GM18526 (cell line): Measurements from ENCODE around the gene PBX3.

Source experiments
- POLR2A ChIP-seq: IDR thresholded peaks from 3 replicates; pipeline ENCODE4 v1.6.1; 2011; ENCODE audit not compliant: insufficient read length; ENCODE audit errors: extremely low read depth

Gene PBX3

DNA sequence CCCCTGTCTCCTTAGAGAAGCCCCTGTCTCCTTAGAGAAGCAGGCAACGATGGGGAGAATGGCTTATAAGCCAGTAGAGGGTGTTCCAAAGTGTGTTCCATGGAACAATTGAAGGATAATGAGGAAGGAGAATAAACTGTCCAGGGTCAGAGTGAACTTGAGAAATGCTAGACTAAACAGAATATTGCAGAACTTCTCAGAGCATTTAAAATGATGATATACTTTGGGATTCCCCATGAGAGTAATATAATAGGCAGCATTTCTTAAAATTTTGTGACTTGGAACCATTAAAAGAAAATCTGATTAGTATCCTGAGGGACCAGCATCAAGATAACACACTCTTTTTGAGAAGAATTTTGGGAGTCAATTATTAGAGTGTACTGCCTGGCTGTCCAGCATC, 116.8 kb downstream of the PBX3 start:
- TF ChIP-seq POLR2A = no peak

DNA sequence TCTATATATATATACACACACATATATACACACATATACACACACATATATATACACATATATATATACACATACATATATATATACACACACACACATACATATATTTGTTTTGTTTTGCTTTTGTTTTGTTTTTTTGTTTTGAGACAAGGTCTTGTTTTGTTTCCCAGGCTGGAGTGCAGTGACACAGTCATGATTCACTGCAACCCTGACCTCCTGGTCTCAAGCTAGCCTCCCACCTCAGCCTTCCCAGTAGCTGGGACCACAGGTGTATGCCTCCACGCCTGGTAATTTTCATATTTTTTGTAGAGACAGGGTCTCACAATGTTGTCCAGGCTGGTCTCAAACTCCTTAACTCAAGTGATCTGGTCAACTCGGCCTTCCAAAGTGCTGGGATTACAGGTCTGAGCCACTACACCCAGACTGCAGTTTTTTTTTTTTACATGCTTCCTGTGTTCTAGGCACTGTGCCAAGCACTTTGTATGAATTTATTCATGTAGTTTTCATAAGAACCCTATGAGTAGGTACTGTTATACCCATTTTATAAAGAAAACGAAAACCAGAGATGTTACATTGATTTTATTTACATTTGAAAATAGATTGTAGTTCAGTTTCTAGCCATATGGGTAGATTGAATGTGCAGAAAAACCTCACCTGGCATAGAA, 120.7 kb downstream of the PBX3 start:
- no peak for TF ChIP-seq POLR2A

DNA sequence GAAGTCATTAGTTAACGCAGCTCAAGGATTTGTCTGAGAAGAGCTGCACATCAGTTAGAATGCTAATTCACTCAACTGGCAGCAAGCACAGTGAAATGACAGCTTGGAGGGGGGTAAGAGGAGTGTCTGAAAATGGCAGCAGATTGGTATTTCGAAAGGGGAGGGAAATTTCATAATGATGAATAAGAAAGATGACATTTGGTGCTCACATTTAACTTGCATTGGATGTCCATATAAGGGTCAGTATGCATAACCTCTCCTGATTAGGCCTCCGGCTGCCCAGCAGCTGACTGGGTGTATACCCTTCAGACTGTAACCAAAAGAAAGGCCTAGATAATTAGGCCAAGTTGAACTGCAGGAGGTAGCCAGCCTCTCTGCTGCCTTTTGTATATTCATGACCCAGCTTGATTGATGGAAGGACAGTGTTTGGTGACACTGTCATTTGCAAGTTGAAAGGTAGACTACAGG, 131.0 kb downstream of the PBX3 start:
- TF ChIP-seq POLR2A = no peak

DNA sequence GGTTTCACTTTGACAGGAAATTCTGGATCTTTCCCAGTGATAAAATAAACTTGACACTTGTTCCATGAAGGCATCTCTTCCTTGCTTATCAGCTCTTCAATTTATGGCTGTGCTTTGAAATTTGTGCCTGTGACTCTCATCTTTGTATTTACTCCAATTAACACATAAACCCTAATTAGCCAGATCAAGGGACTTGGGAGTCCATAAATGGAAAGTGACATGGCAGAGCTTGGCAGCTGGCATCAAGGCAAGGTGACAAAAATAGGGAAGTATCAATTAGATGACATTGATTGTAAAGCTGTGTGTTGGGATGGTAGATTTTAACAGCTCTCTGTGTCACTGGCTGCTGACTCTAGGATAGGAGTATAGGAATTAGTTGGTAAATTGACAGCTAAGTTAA, 133.9 kb downstream of the PBX3 start:
- no peak for TF ChIP-seq POLR2A

DNA sequence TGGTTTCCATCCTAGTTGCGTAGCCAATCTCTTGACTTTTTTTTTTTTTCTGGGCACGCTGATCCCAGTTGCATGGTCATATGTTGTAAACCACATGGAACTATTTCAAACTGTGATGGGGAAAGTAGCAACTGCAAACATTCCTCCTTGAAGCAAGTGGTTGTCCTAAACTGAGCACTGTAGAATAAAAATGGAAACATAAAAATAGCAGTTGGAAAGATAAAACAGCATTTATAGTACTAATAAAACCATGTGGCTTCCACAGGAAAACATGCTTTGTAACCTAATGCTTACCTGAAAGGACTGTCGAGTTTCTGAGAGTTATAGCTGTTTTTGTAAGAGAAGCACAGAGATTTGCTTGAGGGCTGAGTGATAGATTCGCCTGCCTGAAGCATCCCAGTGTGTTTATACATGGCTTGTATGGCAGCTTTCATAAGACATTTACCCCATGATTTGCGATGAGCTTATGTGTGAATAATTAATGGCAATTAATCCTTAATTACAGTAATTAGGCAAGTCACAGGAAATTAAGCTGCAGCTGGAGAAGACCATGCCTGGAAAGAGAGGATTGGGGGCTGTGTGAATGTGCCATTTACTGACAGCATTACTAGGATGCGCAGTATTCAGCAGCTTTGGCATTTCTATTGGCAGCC, 136.5 kb downstream of the PBX3 start:
- TF ChIP-seq POLR2A = no peak

DNA sequence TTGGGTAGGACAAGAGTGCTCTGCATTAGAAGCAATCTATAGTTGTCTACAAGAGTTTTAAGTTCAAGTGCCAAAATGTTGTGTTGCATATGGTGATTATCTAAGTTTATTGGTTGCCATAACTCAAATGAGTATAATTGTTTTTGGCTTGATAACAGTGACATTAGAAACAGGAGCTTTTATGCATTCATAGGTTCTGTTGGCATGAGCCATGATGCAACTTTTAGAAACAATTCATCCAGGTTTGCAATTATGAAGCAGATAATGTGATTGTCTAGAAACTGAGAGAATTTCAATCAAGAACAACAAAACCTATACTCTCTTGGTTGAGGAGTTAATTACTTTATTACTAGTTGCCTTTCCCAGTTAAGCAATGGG, 137.0 kb downstream of the PBX3 start:
- TF ChIP-seq POLR2A = no peak

DNA sequence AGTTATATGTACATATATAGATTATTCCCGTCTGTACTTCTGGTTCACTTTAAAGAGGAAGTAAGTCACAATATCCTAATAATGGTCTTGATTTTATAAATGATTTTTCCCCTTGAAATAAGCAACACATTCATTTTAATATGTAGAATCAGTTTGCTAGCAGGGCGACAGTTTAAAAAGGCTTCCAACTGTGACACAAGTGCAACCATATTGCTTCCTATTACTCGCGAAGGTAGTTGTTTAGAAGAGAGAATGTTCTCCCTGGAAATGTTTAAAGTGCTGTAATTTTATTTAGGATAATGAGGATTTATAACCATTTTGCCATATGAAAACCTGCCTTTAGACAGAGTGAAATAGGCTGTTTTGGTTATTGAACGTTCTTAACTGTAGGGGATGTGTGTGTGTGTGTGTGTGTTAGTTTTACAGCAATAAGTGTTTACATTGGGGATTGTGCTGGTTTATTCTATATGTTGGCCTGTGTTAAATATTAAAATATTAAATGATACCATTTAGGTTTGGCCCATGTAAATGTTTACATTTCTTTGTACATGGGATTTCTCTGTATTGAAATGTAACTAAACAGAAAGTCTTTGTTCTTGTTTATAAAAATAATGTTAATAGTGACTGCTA, 138.3 kb downstream of the PBX3 start:
- TF ChIP-seq POLR2A = no peak

DNA sequence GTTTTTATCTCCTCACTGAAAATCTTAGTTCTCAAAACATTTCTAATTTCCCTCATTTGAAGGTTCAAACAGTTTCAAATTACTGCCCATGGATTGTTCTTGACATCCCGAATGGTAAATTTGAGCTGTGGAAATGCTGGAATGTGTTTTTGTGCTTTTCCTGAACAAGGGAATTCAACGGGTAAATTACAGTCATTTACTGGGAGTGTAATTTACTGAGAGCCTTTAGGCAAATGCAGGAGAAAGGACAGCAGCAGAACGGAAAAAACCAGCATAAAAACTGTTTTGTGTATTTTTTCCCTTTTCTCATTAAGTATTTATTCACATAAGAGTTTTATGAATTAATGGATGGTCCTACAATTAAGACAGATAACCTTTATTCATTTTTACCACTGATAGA, 139.2 kb downstream of the PBX3 start:
- TF ChIP-seq POLR2A = no peak

DNA sequence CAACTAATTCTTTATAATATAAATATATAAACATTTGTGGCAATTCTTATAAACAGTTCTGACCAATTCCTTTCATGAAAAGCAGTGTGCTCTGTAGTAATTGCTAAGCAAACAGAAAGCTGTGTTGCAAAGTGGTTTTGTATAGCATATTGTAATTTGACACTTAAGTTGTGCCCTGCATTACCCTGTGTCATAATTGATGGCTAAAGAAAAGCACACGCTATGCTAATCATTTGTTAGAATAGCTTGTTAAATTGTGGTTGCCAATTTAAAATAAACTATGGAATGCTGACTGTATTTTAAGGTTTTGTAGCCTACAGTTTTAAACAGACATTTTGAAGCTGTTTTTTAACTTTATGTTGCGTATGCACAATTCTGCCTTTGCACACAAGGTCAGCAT, 140.0 kb downstream of the PBX3 start:
- TF ChIP-seq POLR2A = no peak

DNA sequence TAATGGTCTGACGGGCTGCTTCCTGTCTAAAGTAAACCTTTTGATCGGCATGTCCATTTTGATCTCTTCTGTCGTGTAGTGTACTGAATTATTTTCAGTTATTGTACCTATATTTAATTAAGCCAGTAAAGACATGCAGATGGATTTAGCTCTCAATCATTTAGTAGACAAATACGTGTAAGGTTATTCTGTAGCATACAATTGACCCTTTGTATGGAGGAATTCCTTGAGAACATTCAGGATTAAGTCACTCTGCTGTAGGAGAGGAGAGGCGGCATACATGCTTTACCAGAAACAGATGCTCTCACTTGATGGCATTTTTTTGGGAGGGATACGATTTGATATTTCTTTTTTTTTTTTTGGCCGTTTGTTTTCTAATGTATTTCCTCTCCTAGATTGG, 141.0 kb downstream of the PBX3 start:
- no peak for TF ChIP-seq POLR2A

DNA sequence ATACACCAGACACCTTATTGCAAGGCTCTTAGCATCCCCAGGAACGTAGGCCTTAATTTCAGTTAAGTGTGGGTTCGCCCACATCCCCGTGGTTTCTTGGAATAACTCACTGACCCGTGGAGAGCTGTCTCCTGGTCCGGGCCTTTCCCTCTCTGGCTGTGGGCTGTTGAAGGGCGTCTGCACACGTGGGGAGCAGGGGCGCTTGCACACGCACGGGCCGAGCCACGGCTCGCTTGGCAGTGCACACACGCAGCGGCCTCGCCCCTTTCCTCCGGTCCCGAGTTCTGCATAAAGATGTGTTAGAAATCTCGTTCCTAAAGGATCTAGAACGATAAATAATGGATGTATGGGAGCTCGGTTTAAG, 141.9 kb downstream of the PBX3 start:
- no peak for TF ChIP-seq POLR2A

DNA sequence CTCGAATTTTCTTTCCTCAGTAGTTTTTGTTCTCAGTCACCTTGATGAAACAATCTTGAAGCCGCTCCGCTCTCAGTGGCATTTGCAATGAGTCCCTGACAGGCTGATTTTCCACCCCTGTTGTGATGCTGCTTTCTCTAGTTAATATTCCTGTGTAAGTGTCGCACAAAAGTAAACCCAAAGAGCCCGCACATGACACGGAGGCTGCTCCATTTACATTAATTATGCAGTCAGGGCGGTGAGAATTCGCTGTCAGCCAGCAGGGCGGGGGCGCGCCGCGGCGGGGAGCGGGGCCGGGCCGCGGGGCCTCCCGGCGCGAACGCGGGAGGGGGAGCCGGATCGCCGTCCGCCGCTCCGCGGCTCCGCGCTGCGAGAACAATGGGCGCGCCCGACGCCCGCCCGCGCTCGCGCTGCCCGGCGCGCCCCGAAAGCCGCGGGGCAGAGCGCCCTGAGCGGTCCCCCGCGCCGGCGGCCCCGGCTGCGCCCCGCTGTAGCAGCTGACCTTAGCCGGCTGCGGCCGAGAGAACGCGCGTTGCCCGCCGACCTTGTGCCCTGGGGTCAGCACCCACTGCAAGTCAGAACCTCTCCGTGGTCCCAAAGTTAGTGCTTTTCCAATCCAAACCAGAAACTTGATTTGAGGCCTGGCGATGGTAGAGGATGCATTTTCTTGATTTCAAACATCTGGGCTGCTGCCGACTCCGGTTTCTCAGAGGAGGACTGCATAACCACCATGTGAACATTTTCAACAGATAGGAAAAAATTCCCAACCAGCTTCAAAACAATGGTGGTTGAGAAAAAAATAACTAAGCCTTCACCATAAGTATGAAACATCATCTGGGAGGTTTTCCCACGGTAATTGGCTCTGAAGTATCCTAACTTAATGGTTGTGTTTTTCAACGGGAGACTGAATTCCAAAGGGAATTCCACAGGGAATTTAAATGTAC, 142.6 kb downstream of the PBX3 start:
- TF ChIP-seq POLR2A = no peak

DNA sequence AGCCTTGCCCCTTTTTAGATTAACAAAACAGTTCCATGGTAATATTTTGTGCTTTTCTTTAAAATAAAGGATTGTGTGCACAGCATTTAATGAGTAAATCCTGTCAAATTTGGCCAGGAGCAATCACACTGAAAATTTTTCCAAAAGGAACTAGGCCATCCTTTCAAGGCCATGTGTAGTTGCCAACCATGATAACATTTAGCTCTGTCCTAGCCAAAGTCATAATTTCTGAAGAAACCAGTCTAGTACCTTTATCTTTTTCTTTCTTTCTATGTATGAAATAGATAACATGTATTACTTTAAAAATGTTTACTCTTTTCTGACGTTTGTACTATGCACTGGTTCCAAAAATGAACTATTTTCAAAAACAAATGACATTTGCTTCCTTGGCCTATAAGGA, 143.7 kb downstream of the PBX3 start:
- no peak for TF ChIP-seq POLR2A

DNA sequence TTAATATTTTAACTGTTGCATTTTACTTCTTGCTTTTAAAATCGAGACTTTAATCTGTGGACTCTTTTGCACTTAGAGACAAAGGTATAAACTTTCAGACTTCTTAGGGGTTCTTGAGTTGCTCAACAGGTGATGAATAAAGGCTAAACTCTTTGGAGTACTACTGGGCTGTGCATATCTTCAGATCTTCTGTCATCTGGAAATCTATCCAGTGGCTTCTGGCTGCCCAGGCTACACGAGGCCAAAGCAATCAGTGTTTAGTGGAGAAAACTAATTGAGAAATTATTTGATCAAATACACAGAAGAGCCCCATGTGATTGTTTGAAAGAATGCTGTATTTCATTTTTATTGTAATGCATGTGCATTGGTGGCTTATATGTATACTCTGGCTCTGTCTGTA, 146.1 kb downstream of the PBX3 start:
- no peak for TF ChIP-seq POLR2A

DNA sequence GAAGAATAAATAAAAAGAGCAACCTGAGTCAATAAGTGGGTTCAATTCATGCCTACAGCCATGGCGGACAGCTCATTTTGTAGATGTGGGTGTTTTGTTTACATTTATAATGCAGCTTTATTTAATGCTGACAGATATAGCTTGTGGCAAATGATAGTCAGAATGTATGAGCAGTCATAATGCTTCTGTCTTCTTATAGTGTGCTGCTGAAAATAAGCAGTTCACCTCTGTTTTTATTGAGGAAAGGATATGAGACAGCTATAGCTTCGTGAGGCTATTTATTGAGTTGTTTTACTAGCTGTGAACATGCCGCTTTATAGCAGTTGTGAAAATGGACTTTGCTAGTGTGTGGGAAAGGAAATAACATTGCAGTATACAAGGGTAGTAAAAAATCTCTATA, 147.4 kb downstream of the PBX3 start:
- no peak for TF ChIP-seq POLR2A

DNA sequence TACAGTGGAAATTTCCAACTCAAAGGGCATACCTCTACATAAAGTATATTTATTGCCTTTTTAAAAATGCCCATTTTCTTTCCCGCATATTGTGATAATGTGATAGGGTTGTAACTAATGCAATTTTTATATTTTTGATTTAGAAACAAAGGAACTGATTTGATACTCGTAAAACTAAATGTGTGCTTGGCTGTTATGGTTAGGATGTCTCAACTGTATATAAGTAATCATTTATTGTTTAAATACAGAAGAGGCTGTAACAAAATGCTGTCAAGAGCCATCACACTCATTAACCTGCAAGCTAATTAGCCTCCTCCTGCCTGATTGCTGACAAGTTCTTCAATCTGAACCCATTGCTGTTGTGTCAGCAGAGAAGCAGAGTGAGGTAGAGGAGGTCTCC, 149.2 kb downstream of the PBX3 start:
- no peak for TF ChIP-seq POLR2A

DNA sequence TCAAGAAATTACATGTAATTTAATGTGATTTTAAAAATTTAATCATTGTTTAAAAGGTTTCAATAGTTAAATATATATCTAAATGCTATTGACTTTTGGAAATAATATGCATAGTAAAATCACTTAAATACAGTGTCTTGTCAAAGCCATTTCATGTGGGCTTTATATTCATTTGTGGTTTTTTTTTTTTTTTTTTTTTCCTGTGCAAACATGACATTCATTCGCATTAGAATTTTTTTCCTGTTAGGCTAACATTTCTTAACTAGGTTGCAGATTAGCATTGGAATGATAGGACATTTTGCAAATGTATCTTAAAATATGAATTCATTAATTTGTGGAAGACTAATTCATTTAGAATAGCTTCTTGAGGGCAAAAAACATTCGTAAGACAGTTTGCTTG, 149.8 kb downstream of the PBX3 start:
- TF ChIP-seq POLR2A = no peak
